GM10266 (cell line): Measurements from ENCODE around the gene RDH16.
A peak's percentile ranks its signal among the peaks of the same experiment; 100 is the strongest.
"Not testable (repeated sequence)": the region's sequence is repeated elsewhere in the genome, so short reads cannot be mapped to it uniquely, and the experiment has no call there.

Experiments
- DNase-seq: peaks from one replicate; pipeline ENCODE4 v3.0.0; 2012; ENCODE audit errors: extremely low spot score
- CTCF ChIP-seq: IDR thresholded peaks from 2 replicates; pipeline ENCODE4 v1.5.1; 2012; ENCODE audit warnings: mild to moderate bottlenecking, low read depth; ENCODE audit not compliant: control insufficient read depth, insufficient read depth; ENCODE audit errors: missing control alignments

Gene RDH16

GRCh38 chr12:56987551-56988053 lies 30.2 kb upstream of the RDH16 start:
- peak; percentile 96 for TF ChIP-seq CTCF
- DNase-seq = peak; percentile 75

GRCh38 chr12:56987011-56987410 lies 29.6 kb upstream of the RDH16 start:
- TF ChIP-seq CTCF = no peak
- no peak for DNase-seq

GRCh38 chr12:56985714-56986113 lies 28.3 kb upstream of the RDH16 start:
- not testable (repeated sequence) for DNase-seq

GRCh38 chr12:56983386-56983785 lies 26.0 kb upstream of the RDH16 start:
- DNase-seq = no peak
- TF ChIP-seq CTCF = no peak

DNA sequence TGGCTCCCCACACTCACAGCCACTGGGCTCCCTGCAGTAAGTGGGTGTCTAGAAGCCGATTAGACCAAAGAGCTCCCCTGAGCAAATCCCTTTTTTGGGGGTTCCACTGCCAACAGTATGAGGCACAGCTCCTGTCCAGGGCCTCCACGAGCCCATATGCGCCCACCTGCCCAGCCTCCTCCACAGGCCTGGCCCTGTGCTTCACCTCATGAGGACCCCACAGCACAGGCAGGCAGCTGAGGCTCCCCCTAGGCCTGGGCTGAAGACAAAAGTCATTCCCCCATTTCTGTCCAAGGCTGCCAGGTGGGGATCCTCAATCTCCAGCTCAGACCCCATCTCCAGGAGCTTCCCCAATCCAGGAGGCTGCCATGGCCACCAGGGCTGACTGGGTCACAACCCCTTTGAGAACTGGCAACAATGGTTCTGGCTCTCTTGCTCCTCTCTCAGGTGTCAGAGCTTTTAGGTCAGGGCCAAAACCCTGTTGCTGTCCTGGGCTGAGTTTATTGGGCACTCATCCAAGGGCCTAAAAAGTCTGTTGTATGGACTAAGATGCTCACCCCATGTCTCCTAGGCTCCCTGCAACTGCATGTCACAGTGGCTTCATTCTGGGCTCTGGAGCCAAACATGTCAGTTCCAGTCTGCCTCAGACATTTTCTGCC lies 25.3 kb upstream of the RDH16 start:
- not testable (repeated sequence) for DNase-seq

GRCh38 chr12:56980941-56981530 lies 23.6 kb upstream of the RDH16 start:
- no peak for TF ChIP-seq CTCF
- no peak for DNase-seq

- no peak for DNase-seq
- TF ChIP-seq CTCF = no peak
Observed at GRCh38 chr12:56980268-56980667, 22.9 kb upstream of the RDH16 start.

GRCh38 chr12:56979628-56980027 lies 22.2 kb upstream of the RDH16 start:
- TF ChIP-seq CTCF = no peak
- no peak for DNase-seq
